Activated CD4-positive, alpha-beta T cell treated with anti-CD3 and anti-CD28 coated beads, Interleukin-2, amount 50 U/mL, for 4 hours (primary cell): ENCODE measurements around the gene MDK.

ENCODE experiments used
- DNase-seq, 2 experiments: peaks; one replicate each; pipeline ENCODE4 v3.0.0-alpha.2; 2020

Gene MDK

DNA sequence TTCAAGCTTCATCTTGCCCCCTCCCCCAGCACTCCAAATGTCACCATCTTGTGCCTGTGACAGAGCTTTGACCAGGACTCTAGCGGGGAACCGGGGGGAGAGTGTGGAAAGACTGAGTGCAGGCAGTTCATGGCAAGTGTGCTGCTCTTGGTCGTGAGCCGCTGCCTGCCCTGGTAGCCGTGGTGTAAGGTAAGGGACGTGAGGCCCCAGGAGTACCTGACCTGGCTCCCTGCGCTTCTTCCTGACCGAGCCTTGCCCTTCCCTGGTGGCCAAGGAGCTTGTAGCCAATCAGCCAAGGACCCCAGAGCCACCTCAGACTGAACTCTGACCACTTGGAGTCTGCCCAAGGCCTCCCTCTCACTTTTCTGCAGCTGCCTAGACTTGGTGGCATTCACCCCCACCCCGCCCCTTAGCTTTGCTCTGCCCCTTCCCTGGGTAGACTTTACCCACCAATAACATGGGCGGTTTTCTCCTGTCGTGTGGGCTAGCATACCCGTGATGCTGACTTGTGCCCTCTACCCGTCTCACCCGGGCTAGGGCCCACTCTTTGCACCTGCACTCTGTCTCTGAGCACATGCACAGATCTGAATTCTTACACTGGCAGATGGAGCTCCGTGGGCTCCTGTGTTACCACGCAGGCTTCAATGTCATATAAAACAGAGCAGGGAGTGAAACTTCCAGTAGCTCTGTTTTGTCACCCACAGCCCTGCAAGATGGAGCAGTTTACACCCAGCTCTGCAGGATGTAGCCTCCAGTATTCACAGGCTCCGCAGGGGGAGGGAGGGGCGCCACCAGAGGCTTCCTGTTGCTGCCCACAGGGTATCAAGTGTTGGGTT, 32.7 kb upstream of the MDK start:
- DNase-seq: peak in 1 of 2 experiments; percentile 43

DNA sequence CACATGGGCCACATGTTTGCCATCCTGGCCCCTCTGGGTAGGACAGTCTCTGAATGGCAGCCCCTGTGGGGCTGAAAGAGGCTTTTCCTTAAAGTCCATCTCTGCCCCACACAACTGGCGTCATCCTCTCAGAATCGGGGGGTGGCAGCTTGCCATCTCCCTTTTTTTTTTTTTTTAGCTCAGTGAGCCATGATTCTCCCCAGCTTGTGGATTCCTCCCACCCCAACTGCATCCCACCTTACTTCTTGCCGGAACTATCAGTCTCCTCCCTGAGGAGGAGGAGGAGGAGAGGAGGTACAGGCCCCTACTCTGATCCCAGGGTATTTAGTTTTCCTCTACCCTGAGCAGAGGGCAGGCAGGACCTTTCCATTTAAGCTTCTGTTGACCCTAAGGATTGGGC, 30.8 kb upstream of the MDK start:
- DNase-seq: no peak

DNA sequence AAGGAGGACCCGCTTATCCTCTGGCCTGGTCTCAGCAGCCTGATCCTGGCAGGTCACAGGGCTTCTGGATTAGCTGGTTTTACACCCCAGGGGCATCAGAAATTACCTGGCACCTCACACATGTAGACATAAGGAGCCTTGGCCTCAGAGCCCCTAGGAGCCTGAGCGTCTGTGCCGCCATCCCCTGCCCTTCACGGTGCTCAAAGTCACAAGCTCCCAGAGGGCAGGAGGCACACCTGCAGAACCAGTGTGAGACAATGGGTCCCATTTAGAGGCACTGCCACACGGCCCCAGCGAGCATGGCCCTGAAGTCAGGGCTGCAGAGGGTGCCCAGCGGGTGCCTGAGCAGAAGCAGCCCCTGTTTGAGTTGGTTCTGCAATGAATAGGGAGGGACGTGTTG, 30.3 kb upstream of the MDK start:
- no peak for DNase-seq

DNA sequence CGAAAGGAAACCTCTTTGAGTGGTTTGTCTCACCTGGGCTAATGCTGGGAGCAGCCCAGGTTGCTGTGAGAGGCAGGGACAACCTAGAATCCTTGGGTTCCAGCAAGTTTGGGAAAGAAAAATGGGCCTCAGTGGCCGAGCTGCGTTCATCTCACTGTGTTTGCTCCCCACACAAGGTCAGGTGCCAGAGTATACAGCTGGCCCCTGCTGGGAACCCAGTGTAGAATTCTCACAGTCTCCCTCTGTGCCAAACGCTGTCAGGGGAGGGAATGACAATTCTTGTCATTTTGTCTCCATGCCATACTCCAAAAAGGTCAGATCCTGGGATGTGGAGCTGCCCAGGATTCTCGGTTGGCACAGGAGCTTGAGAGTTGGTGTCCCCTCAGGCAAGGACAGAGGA, 29.9 kb upstream of the MDK start:
- DNase-seq: no peak

DNA sequence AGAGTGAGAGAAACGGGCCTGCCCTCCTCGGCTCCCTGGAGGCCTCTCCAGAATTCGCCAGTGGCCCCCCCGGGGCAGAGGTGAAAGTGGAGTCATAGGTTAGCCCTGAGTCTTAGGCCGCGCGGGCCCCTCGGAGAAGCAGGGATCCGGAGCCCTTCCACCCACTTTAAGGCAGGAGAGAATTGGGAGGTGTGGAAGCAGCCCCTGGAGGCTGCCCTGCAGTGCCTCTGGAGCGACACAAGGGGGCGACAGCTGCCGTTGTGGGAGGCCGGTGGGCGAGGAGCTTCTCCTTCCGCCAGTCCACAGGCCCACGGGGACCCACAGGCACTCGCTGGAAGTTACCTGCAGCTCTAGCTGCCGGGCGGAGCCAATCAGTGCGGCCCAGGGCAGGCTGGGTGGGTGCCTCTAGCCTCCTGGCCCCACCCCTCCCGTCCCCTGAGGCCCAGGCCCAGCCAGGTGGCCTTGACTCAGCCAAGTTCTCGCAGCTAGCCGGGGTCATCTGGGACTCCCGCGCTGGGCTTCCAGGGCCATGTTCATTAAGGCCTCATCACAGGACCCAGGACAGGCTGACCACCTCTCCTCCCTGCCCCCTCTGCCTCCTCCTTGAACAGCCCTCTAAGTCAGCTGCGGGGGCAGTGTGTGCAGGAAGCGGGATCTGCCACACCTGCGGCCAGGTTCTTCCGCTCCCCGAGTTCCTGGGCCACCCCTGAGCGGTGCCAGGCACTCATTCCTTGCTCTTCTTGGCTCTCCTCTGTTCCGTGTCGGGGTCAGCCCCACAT, 29.2 kb upstream of the MDK start:
- DNase-seq: peak; percentile 64 to 70

DNA sequence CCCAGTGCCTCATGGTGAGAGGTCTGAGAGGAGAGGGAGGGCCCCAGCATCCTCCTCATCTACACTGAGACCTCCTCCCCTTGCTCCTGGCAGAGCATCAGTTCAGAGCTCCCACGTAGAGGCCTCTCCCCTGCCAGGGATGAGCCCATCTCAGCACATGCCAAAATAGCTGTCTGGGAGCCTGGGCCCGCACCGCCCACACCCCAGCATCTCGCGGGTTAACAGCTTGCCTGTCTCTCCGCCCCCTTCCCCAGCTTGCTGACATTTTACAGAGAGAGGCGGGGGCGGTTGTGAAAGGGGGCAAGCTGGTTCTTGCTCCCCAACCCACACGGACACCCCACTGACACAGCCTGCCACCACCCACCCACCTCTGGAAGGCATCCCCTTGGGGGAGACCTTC, 27.8 kb upstream of the MDK start:
- DNase-seq: peak; percentile 67 to 74

DNA sequence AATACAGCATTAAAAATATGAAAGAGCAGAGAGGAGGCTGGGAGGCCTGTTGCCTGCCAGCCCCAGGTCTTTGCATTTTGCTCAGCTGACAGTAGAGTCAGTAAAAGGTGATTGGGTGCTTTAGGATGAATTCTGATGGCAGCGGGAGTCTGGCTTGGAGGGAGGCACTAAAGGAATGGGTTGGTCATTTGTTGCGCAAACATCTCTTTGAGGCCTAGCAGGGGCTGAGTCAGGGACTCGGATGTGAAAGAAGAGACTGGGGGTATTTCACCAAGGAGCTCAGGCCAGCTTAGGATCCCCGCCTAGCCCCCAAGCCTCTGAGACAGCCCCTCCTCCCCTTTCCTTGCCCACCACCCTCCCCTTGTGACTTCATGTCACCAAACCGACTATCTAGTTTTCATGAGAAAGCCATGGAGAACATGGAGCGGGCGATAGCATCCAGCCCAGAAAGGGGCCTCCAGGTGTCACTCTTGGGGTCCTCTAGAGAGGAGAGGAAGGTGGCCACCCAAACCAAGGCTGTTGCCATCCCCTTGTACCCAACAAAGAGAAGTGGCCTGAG, 24.5 kb upstream of the MDK start:
- DNase-seq: no peak

DNA sequence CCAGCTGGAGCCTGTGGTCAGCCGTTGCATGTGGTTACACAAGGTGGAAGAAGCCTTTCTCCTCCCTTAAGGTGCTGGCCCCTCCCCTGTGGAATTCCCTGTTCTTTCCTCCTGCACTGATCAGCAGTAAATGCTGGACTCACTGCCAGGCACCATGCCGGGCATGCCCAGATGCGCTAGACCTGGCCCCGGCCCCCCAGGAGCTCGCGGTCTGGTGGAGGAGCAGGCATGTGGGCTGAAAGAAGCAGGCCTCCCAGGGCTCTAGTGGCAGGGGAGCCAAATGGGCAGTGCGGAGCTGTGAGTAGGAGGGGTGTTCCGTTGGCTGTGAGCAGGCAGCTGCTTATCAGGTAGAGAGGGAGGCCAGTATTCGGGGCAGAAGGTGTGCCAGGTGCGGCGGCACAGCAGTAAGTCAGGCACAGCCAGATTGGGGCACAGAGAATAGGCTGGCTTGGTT, 24.0 kb upstream of the MDK start:
- no peak for DNase-seq

DNA sequence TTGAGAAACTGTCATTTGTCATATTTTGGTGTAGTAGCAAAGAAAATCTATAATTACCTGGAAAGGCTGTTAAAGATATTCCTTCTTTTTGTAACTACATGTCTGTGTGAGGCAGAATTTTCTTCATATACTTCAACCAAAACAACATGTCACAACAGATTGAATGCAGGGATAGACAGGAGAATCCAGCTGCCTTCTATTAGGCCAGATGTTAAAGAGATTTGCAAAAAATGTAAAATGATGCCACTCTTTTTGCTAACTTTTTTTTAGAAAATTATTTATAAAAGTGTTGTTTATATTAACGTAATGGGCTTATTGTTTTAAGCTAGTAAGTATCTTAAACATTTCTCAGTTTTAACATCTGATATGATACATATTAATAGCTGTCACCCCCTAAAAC, 21.5 kb upstream of the MDK start:
- no peak for DNase-seq

DNA sequence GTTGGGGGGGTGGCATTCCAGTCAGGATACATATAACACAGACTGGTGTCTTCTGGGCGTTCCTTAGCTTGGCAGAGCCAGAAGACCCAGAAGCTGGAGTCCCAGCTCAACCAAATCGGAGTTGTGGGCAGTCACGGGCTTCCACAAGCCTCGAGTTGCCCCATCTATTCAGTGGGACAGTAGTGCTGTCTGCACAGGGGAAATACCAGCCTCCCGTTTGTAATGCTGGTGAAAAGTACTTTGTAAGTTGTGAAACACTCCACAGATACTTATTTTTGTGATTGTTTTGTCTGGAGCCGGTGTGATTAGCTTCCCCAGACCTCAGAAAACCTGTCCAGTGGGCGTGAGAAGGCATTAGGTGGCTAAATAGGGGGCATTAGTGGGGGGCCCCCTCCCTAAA, 20.6 kb upstream of the MDK start:
- no peak for DNase-seq

DNA sequence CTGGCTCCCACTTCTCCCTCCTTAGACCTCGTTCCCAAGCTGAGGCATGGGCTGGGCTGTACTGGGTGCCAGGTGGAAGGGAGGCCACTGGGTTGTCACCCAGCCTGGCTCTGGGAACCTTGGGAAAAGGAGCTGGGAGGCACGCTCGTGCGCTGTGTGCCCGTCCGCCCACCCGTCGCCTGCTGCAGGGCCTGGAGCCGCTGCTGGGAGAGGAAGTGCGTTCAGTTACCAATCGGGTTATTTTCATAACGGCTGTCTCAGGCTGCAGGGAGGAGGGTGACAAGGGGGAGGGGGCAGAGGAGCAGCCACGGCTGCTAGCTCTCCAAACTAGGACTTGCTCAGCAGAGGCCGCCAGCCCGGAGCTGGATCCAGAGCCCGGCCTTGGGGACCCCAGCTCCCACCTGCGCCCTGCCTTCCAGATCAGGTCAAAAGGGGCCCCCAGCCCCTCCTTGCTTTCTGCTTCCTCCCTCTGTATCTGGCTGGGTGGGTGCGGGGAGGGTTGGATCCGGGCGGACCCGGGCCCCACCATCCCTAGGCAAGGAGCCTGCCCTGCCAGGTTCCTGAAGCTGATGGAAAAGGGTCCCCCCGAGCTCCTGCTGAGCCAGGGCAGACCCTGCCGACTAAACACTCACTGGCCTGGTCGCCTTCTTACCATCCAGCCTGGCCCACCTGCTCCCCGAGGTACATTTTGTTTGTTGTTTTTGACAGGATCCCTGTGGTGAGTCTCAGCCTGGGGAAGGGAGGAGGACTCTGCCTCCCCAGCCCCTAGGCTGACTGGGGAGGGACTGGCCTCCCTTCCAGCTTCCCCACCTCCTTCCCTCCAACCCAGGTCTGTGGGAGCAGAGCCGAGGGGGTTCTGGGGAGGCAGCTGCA, 19.9 kb upstream of the MDK start:
- peak; percentile 51 to 55 for DNase-seq

DNA sequence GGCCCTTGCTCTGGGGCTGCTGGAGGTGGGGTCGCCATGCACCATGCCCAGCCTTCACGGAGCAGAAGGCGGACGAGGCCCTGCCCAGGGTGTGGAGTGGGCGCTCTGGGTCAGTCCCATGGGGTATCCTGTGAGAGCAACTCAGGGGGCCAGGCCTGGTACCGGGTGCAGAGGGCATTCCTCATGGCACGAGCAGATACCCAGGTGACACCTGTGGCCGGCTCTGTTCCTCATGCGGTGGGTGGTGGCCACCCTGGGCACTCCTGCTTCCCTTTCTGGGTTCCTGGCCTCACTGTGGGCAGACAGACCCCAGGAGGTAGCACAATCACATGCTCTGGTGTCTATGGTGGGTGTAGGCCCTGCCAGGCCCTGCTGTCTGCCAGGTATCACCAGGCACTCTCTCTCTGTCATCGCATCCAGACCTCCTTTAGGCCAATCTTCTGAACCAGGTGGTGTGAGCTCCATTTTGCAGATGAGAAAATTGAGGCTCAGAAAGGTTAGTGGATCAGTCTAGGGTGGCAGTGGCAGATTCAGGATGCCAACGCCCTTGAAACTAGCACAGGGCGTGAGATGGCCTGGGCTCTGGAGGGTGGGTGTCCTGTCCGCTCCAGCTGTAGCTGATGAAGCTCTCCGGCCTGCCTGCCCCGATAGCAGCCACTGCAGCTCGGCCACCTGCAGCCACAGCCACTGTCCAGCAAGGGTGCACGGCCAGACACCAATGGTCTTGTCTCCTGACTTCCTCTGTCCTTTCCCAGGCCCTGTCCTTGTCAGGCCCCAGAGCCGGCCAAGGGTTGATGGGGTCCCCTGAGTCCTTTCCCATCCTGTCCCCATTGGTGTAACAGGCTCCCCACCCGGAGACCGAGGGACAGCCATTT, 19.1 kb upstream of the MDK start:
- no peak for DNase-seq

DNA sequence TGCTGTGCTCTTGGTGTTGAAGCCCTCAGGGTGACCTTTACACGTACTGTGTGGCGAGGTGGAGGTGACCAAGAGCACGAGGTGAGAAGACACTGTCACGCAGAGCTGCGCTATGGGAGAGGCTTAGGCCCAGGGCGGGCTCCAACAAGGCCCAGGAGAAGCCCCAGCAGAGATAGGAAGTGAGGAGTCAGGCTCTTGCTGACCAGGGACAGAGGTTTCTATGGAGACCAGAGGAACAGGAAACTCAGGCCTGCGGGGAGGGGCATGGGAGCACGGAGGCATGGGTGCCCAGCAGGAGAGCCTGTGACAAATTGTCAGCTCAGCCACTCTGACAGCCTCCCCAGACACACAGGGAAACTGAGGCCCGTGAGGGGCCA, 18.4 kb upstream of the MDK start:
- DNase-seq: no peak

DNA sequence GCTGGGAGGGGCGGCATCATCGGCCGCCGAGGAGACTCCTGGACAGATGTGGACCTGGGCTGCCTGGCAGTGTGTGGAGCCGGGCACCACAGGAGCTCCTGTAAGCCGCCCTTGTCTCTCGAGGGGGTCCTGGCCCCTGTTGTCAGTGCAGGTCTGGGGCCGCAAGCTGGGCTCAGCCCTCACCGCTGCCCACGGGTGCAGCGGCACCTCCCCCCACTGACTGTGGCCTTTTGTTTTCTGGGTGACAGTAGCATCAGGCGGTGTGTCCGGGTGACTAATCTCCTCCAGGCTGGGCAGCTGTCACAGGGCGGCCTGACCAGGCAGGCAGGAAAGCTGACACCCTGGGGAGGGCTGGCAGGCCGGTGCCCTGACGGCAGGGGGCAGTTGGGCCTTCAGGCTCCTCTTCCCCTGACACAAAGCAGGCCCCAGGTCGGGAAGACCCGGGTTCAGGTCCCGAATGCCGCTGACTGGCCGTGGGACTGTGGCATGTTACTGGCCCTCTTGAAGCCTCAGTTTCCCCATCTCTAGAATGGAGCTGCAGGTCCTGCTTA, 17.9 kb upstream of the MDK start:
- no peak for DNase-seq

DNA sequence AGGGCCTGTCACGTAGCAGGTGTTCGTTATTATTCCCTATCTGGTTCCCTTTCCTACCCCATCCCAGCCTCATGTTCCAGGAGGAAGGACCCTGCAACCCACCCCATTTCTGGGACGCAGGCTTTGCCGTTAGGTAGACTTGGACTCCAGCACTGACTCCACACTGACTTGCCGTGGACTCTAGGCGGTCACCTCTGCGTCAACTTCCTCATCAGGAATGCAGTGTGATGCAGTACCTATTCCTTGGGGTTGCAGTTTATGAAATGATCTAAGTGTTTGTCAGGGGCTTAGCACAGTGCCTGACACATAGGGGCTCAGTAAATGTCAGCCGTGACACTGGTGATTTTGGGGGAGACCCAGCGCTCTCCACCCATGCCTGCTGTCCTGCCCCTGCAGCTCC, 17.4 kb upstream of the MDK start:
- DNase-seq: no peak

DNA sequence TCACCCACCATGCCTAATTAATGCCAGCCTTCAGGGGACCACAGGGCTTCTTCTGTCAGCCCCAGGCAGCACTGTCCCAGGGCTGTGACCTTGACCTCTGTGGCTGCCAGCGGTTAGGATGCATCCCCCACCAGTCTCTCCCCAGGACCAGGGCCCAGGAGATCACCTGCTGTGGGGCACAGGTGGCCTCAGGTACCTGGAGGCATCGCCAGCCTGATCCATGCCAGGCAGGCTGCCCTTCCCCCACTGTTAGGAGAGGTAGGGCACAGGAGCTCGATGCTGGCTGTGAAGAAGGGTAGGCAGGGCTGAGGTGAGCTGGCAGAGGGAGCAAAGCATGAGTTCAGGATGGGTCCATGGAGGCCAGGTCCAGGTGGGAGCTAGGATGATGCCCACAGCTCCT, 16.7 kb upstream of the MDK start:
- no peak for DNase-seq

DNA sequence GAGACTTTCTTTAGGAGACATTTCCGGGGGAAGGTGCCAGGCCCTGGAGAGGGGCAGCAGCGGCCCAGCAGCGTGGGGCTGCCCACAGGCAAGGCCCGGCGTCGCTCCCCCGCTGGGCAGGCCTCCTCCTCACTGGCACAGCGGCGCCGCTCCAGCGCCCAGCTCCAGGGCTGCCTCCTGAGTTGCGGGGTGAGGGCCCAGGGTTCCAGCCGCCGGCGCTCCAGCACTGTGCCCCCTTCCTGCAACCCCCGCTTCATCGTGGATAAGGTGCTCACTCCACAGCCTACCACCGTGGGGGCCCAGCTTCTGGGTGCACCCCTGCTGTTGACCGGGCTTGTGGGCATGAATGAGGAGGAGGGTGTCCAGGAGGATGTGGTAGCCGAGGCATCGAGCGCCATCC, 15.2 kb upstream of the MDK start:
- DNase-seq: no peak

DNA sequence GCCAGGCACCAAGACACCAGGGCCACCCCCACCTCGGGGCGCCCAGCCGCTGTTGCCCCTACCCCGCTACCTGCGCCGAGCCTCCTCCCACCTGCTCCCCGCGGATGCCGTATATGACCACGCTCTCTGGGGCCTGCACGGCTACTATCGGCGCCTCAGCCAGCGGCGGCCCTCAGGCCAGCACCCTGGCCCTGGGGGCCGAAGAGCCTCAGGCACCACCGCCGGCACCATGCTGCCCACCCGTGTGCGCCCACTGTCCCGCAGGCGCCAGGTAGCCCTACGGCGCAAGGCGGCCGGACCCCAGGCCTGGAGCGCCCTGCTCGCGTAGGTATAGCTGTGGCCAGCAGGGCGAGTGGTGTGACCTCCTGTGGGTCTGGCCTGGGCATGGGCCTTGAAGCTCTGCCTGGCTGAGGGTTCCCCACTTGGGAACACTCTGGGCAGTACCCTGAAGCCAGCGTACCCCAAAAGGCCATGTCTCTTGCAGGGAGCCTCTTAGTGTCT, 14.8 kb upstream of the MDK start:
- DNase-seq: no peak

DNA sequence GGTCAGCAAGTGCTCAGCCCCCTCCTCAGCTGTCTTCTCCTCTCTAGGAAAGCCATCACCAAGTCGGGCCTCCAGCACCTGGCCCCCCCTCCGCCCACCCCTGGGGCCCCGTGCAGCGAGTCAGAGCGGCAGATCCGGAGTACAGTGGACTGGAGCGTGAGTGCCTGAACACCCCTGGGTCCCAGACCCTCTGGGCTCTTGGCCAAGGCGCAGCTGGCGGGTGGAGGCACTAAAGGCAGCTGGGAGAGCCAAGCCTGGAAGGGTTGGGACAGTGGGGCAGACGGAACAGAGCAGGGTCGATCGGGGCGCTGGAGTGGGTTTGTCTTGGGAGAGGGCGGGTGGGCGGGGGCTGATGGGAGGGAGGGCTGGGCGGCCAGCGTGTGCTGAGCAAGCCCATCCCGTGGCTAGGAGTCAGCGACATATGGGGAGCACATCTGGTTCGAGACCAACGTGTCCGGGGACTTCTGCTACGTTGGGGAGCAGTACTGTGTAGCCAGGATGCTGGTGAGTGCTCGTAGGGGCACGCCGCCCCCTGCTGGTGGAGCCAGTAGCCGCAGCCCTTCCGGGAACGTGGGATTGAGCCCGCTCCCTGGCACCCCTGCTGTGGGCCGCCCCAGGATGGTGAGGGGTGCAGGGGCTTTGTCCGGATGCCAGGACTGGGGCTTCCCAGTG, 14.1 kb upstream of the MDK start:
- peak; percentile 68 to 71 for DNase-seq

DNA sequence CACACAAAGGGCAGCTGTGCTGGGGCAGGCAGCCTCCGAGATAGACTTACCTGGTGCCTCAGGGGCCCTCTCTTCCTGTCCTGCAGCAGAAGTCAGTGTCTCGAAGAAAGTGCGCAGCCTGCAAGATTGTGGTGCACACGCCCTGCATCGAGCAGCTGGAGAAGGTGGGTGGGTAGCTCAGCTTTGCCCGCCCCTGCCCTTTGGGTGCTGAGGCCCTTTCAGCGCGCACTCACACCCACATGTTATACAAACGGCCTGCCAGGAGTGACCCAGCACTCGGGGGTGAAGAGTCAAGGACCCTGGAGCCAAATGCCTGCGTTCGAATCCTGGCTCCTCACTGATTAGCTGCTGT, 13.6 kb upstream of the MDK start:
- no peak for DNase-seq
